IMR-90 (cell line): ENCODE results near the gene TSACC. TPM values are rescaled to one million over a fixed set of nuclear protein-coding genes. Genes with fewer than 3 reads are reported as not detected.

ENCODE experiments used
- ATAC-seq: fragments of 200-7000 bp; cut with Tn5 transposase; 2 replicates; pipeline ENCODE4 v1.9.1; 2020; ENCODE audit warnings: low read depth, mild to moderate bottlenecking, moderate library complexity
- BruUV-seq: library from RNA; stranded (reverse); fragments of 400-500 nt; replicated peaks from 2 replicates; lab custom pipeline; 2021; lab: Mats Ljungman, UMichigan
- CTCF ChIA-PET: fragments of 300-600 bp; formaldehyde crosslinking; extraction: SDS; loops from one replicate; lab custom pipeline; 2021; ENCODE audit warnings: antibody characterized with exemption; lab: Yijun Ruan, JAX
- POLR2A ChIA-PET: fragments of 300-600 bp; sonication (Branson Sonifier 250); formaldehyde crosslinking; loops from one replicate; lab custom pipeline; 2022; ENCODE audit warnings: antibody characterized with exemption; ENCODE audit not compliant: unreplicated experiment; lab: Charles Lee
- DNase-seq: peaks from one replicate; pipeline ENCODE4 v3.0.0; 2013
- H2AFZ ChIP-seq: replicated peaks from 2 replicates; pipeline ENCODE3; 2013; ENCODE audit warnings: low read length, mild to moderate bottlenecking; ENCODE audit not compliant: poor library complexity
- H2AK5ac ChIP-seq: 2 replicates; pipeline ENCODE4 v1.6.1; 2013; ENCODE audit warnings: low read depth, low read length, inconsistent platforms
- H2AK9ac ChIP-seq: replicated peaks from 2 replicates; pipeline ENCODE3; 2013; ENCODE audit warnings: mild to moderate bottlenecking, low read depth, low read length, moderate library complexity; ENCODE audit not compliant: poor library complexity
- H2BK120ac ChIP-seq: 2 replicates; pipeline ENCODE4 v1.6.1; 2013; ENCODE audit warnings: low read depth, low read length, inconsistent platforms
- H2BK15ac ChIP-seq: 3 replicates; pipeline ENCODE4 v1.6.1; 2013; ENCODE audit warnings: low read depth, low read length, inconsistent platforms
- H2BK20ac ChIP-seq: 2 replicates; pipeline ENCODE4 v1.6.1; 2013; ENCODE audit warnings: low read depth, mild to moderate bottlenecking, inconsistent platforms, low read length, moderate library complexity
- H2BK5ac ChIP-seq: 2 replicates; pipeline ENCODE4 v1.6.1; 2013; ENCODE audit warnings: mild to moderate bottlenecking, low read depth, low read length, inconsistent platforms; ENCODE audit not compliant: poor library complexity, severe bottlenecking
- H3K14ac ChIP-seq: replicated peaks from 2 replicates; pipeline ENCODE4 v1.6.1; 2013; ENCODE audit warnings: low read depth, low read length, inconsistent platforms
- H3K18ac ChIP-seq: 2 replicates; pipeline ENCODE4 v1.6.1; 2013; ENCODE audit warnings: low read depth, low read length, control low read depth
- H3K23ac ChIP-seq: 2 replicates; pipeline ENCODE4 v1.6.1; 2013; ENCODE audit warnings: low read depth, low read length, inconsistent platforms
- H3K27ac ChIP-seq: 2 replicates; pipeline ENCODE4 v1.5.1; 2013; ENCODE audit warnings: mild to moderate bottlenecking, control low read depth, low read length; ENCODE audit not compliant: insufficient read depth
- H3K27me3 ChIP-seq: 2 replicates; pipeline ENCODE4 v1.6.1; 2013; ENCODE audit warnings: low read length; ENCODE audit not compliant: control insufficient read depth, insufficient read depth
- H3K36me3 ChIP-seq: 2 replicates; pipeline ENCODE4 v1.6.1; 2013; ENCODE audit warnings: low read length, mixed read lengths; ENCODE audit not compliant: control insufficient read depth, insufficient read depth
- H3K4ac ChIP-seq: 2 replicates; pipeline ENCODE4 v1.6.1; 2013; ENCODE audit warnings: low read depth, low read length, inconsistent platforms
- H3K4me1 ChIP-seq: 2 replicates; pipeline ENCODE4 v1.6.1; 2013; ENCODE audit warnings: low read length, mixed read lengths; ENCODE audit not compliant: control insufficient read depth, insufficient read depth
- H3K4me2 ChIP-seq: 2 replicates; pipeline ENCODE4 v1.6.1; 2013; ENCODE audit warnings: low read depth, mild to moderate bottlenecking, control low read depth, low read length, moderate library complexity
- H3K4me3 ChIP-seq: 2 replicates; pipeline ENCODE4 v1.5.1; 2013; ENCODE audit warnings: low read depth, mild to moderate bottlenecking, control low read depth, low read length, moderate library complexity; ENCODE audit not compliant: insufficient read depth
- H3K56ac ChIP-seq: 2 replicates; pipeline ENCODE4 v1.6.1; 2013; ENCODE audit warnings: low read length, inconsistent platforms; ENCODE audit not compliant: insufficient read depth; ENCODE audit errors: extremely low read depth
- H3K79me1 ChIP-seq, 2 experiments: 2 replicates each; pipeline ENCODE4 v1.6.1; 2013; ENCODE audit warnings: low read length in 2 of 2, inconsistent platforms in 1 of 2, low read depth in 1 of 2
- H3K9ac ChIP-seq: 2 replicates; pipeline ENCODE4 v1.6.1; 2013; ENCODE audit warnings: low read depth, low read length, control low read depth
- H3K9me1 ChIP-seq: 2 replicates; pipeline ENCODE4 v1.6.1; 2013; ENCODE audit warnings: low read length, inconsistent platforms; ENCODE audit not compliant: insufficient read depth
- H3K9me3 ChIP-seq: 2 replicates; pipeline ENCODE4 v1.6.1; 2013; ENCODE audit warnings: low read length; ENCODE audit not compliant: control insufficient read depth, insufficient read depth
- H4K20me1 ChIP-seq: 2 replicates; pipeline ENCODE4 v1.6.1; 2013; ENCODE audit warnings: low read length, inconsistent platforms; ENCODE audit not compliant: insufficient read depth
- H4K5ac ChIP-seq: 2 replicates; pipeline ENCODE4 v1.6.1; 2013; ENCODE audit warnings: mild to moderate bottlenecking, low read depth, low read length, control low read depth
- H4K8ac ChIP-seq, 2 experiments: 2 replicates each; pipeline ENCODE4 v1.6.1; 2013; ENCODE audit warnings: low read depth in 2 of 2, low read length in 2 of 2, control low read depth in 1 of 2, inconsistent platforms in 1 of 2
- H4K91ac ChIP-seq: 2 replicates; pipeline ENCODE4 v1.6.1; 2013; ENCODE audit warnings: low read depth, low read length, inconsistent platforms; ENCODE audit not compliant: insufficient read depth
- BHLHE40 ChIP-seq: fragments of 150-350 bp; IDR thresholded peaks from 2 replicates; pipeline ENCODE4 v1.6.1; 2016; ENCODE audit warnings: mild to moderate bottlenecking, low read depth, low read length
- CEBPB ChIP-seq: IDR thresholded peaks from 2 replicates; pipeline ENCODE4 v1.6.1; 2012; ENCODE audit warnings: low read depth, low read length, improper control_type of control experiment
- FOS ChIP-seq: fragments of 150-350 bp; IDR thresholded peaks from 2 replicates; pipeline ENCODE4 v1.6.1; 2016; ENCODE audit warnings: low read depth, low read length
- MAFK ChIP-seq: IDR thresholded peaks from 2 replicates; pipeline ENCODE4 v1.6.1; 2012; ENCODE audit warnings: low read depth, low read length, improper control_type of control experiment
- RAD21 ChIP-seq: IDR thresholded peaks from 2 replicates; pipeline ENCODE4 v1.6.1; 2012; ENCODE audit warnings: low read length, improper control_type of control experiment
- RCOR1 ChIP-seq: IDR thresholded peaks from 2 replicates; pipeline ENCODE4 v1.6.1; 2012; ENCODE audit warnings: mild to moderate bottlenecking, low read length, improper control_type of control experiment; ENCODE audit not compliant: insufficient replicate concordance
- SMC3 ChIP-seq: fragments of 150-350 bp; IDR thresholded peaks from 2 replicates; pipeline ENCODE4 v1.6.1; 2016; ENCODE audit warnings: low read depth, mild to moderate bottlenecking, antibody characterized with exemption, low read length, moderate library complexity
- WGBS, 2 experiments: methylation state at CpG; one replicate each; pipeline versions ENCODE4 v1.1.5 to v1.1.7; 2013; ENCODE audit warnings: missing lambda C conversion rate in 2 of 2; ENCODE audit not compliant: insufficient read length in 1 of 2; ENCODE audit errors: extremely low coverage in 2 of 2; 5-methylcytosine and 5-hydroxymethylcytosine counted together
- dilution Hi-C: fragments of 300-500 bp; cut with HindIII; formaldehyde crosslinking; loops from one replicate; pipeline ENCODE4 v1.14.3; 2018; ENCODE audit warnings: low sequenced_read_pairs; ENCODE audit not compliant: unreplicated experiment
- in situ Hi-C: fragments of 300-500 bp; cut with MboI; formaldehyde crosslinking; loops from 3 replicates; pipeline ENCODE4 v1.14.3; 2019; ENCODE audit warnings: low sequenced_read_pairs, inconsistent platforms, mixed read lengths
- intact Hi-C: fragments of 100-400 bp; cut with micrococcal nuclease; formaldehyde crosslinking; loops from 2 replicates; pipeline ENCODE4 v1.10.0; 2022
- polyA plus RNA-seq, 3 experiments: library from polyadenylated mRNA; depleted of rRNA; stranded (reverse); fragments of >200 nt; gene quantifications; 2 replicates each; pipeline ENCODE4 v1.2.3, GENCODE V29; 2012; ENCODE audit warnings: low replicate concordance in 1 of 3
- total RNA-seq: library from RNA; depleted of rRNA; stranded (reverse); fragments of >200 nt; gene quantifications from 2 replicates; pipeline ENCODE4 v1.2.3, GENCODE V29; 2012

The TSACC gene
- total and polyA plus RNA-seq, 2 of the 4 experiments (the other 2 are of a cell fraction): 0.75 TPM; not detected in 1

GRCh38 chr1:156391701-156392100 lies 53.4 kb downstream of the TSACC start:
- Histone ChIP-seq H2BK20ac (no peak overlapping the region), H2AK9ac (no peak overlapping the region), H3K9ac (no peak overlapping the region), H2AK5ac (no peak overlapping the region), H3K18ac (no peak overlapping the region), H3K79me1 (no peaks in the 10 kb centered on the region), H4K20me1 (no peaks in the 10 kb centered on the region), H3K27me3 (peaks cover 83% of the 10 kb centered on the region), H3K4me3 (no peak overlapping the region), H2AFZ (no peak overlapping the region), H3K23ac (no peak overlapping the region), H3K27ac (no peak overlapping the region), H3K14ac (no peak overlapping the region), H3K4me2 (no peak overlapping the region), H3K4me1 (no peaks in the 10 kb centered on the region), H3K4ac (no peak overlapping the region), H3K9me1 (no peaks in the 10 kb centered on the region), H2BK5ac (no peak overlapping the region), H4K5ac (no peak overlapping the region), H4K8ac (no peak overlapping the region), H4K91ac (no peak overlapping the region), H3K56ac (no peak overlapping the region), H3K9me3 (no peaks in the 10 kb centered on the region), H2BK120ac (no peak overlapping the region), H2BK15ac (no peak overlapping the region), H3K36me3 (no peaks in the 10 kb centered on the region)
- BruUV-seq: no TSS peak
- DNase-seq: no peak
- ATAC-seq: no peak
- 0% methylated on average over 1 of the region's 8 CpGs; no CpG with 5 or more reads in 1 of the 2 experiments for WGBS, 2 experiments
- in situ Hi-C loops: no loop called here
- ChIA-PET POLR2A (no interaction called here), CTCF (no interaction called here)
- dilution Hi-C loops: no loop called here
- intact Hi-C loops: no loop called here
- TF ChIP-seq FOS (no peak), CEBPB (no peak), RCOR1 (no peak), BHLHE40 (no peak), SMC3 (no peak), RAD21 (no peak), MAFK (no peak)
